Keratinocyte (primary cell): ENCODE results near the gene MVB12B. TPM values are rescaled to one million over a fixed set of nuclear protein-coding genes. Genes with fewer than 3 reads are reported as not detected.

Source experiments
- DNase-seq: peaks from one replicate; pipeline ENCODE4 v3.0.0-alpha.2; 2011; ENCODE audit warnings: low read depth, missing footprints, low spot score
- FAIRE-seq: peaks from 2 replicates; lab custom pipeline; 2011; peaks lifted over from hg19 to GRCh38; lab: Jason Lieb, UNC
- H2AFZ ChIP-seq: 2 replicates; pipeline ENCODE4 v1.6.0; 2012; ENCODE audit warnings: low read length, control low read depth, inconsistent platforms; ENCODE audit not compliant: control insufficient read depth
- H3K27ac ChIP-seq: 2 replicates; pipeline ENCODE4 v1.5.1; 2011; ENCODE audit warnings: low read length; ENCODE audit not compliant: control insufficient read depth, insufficient read depth
- H3K27me3 ChIP-seq: 3 replicates; pipeline ENCODE4 v1.6.0; 2011; ENCODE audit warnings: low read length; ENCODE audit not compliant: control insufficient read depth, insufficient read depth; ENCODE audit errors: extremely low read depth
- H3K36me3 ChIP-seq, 2 experiments: 2 replicates in 1 of 2; 3 replicates in 1 of 2; pipeline ENCODE4 v1.5.1; 2011; ENCODE audit warnings: low read length in 2 of 2, mild to moderate bottlenecking in 1 of 2; ENCODE audit not compliant: control insufficient read depth in 2 of 2, insufficient read depth in 2 of 2; ENCODE audit errors: extremely low read depth in 1 of 2
- H3K4me1 ChIP-seq: 3 replicates; pipeline ENCODE4 v1.5.1; 2011; ENCODE audit warnings: low read length; ENCODE audit not compliant: control insufficient read depth, insufficient read depth; ENCODE audit errors: extremely low read depth
- H3K4me2 ChIP-seq: 3 replicates; pipeline ENCODE4 v1.6.0; 2011; ENCODE audit warnings: low read depth, low read length; ENCODE audit not compliant: control insufficient read depth, insufficient read depth; ENCODE audit errors: extremely low read depth
- H3K4me3 ChIP-seq, 3 experiments: fragments of 200-600 bp in 1 of 3; sonication (generic) in 1 of 3; 2 replicates in 2 of 3; 3 replicates in 1 of 3; pipeline ENCODE4 v1.5.1; 2011 to 2016; ENCODE audit warnings: low read length in 3 of 3, mild to moderate bottlenecking in 3 of 3, control low read depth in 2 of 3, inconsistent platforms in 1 of 3, low read depth in 1 of 3, mixed read lengths in 1 of 3, mixed run types in 1 of 3, moderate library complexity in 1 of 3; ENCODE audit not compliant: control insufficient read depth in 2 of 3, insufficient read depth in 2 of 3; ENCODE audit errors: extremely low read depth in 1 of 3
- H3K79me2 ChIP-seq: 2 replicates; pipeline ENCODE4 v1.6.0; 2012; ENCODE audit warnings: low read length; ENCODE audit not compliant: control insufficient read depth, insufficient read depth
- H3K9ac ChIP-seq: 3 replicates; pipeline ENCODE4 v1.6.0; 2011; ENCODE audit warnings: low read length; ENCODE audit not compliant: control insufficient read depth, insufficient read depth; ENCODE audit errors: extremely low read depth
- H3K9me1 ChIP-seq: 3 replicates; pipeline ENCODE4 v1.6.0; 2011; ENCODE audit warnings: low read length; ENCODE audit not compliant: control insufficient read depth, insufficient read depth; ENCODE audit errors: extremely low read depth
- H3K9me3 ChIP-seq: 2 replicates; pipeline ENCODE4 v1.5.1; 2012; ENCODE audit warnings: low read depth, low read length; ENCODE audit not compliant: control insufficient read depth
- H4K20me1 ChIP-seq: 3 replicates; pipeline ENCODE4 v1.6.0; 2011; ENCODE audit warnings: low read length; ENCODE audit not compliant: control insufficient read depth, insufficient read depth; ENCODE audit errors: extremely low read depth
- CTCF ChIP-seq, 3 experiments: IDR thresholded peaks in 1 of 3; conservative IDR thresholded peaks in 1 of 3; optimal IDR thresholded peaks in 1 of 3; 2 replicates in 2 of 3; 3 replicates in 1 of 3; pipeline versions ENCODE3 to v1.5.1; 2011; ENCODE audit warnings: low read length in 3 of 3, mild to moderate bottlenecking in 3 of 3, moderate library complexity in 2 of 3, control low read depth in 1 of 3, inconsistent platforms in 1 of 3; ENCODE audit not compliant: insufficient read depth in 2 of 3; ENCODE audit errors: extremely low read depth in 1 of 3
- EZH2 ChIP-seq: IDR thresholded peaks from one replicate; pipeline ENCODE4 v1.6.1; 2012; ENCODE audit warnings: inconsistent platforms, mild to moderate bottlenecking, low read length, moderate library complexity
- dilution Hi-C: fragments of 300-500 bp; cut with MboI; formaldehyde crosslinking; loops from one replicate; pipeline ENCODE4 v1.7.0; 2020; ENCODE audit warnings: low sequenced_read_pairs; ENCODE audit not compliant: extremely low pct_ligation_motif_present
- polyA plus RNA-seq, 5 experiments: library from polyadenylated mRNA; depleted of rRNA in 3 of 5; stranded (reverse) in 3 of 5; stranded (forward) in 1 of 5; unstranded in 1 of 5; fragments of >200 nt; gene quantifications; 1 replicate in 1 of 5; 2 replicates in 3 of 5; 3 replicates in 1 of 5; pipeline versions ENCODE4 v1.2.1 to v1.2.3, GENCODE V29; 2011 to 2012; ENCODE audit warnings: missing spikeins in 2 of 5, low read depth in 1 of 5, low replicate concordance in 1 of 5

Gene MVB12B
- polyA plus RNA-seq, 1 donor (not counting 4 experiments of a cell fraction or from before 2014, with no cell fraction given) = 1.2 TPM

GRCh38 chr9:126336736-126337325 lies 10.2 kb downstream of the MVB12B start:
- no peaks in the 10 kb centered on the region for H3K36me3 ChIP-seq
- FAIRE-seq (no peak), DNase-seq (no peak)
- no peak overlapping the region for H2AFZ ChIP-seq
- no peak overlapping the region for H3K4me3 ChIP-seq
- no peak overlapping the region for H3K4me2 ChIP-seq
- TF ChIP-seq CTCF (optimal IDR thresholded peaks at IDR 0.05 in 1 of 3, IDR thresholded peaks at IDR 0.05 in 1 of 3, conservative IDR thresholded peaks at IDR 0.05 in 1 of 3; ENCODE audit: extremely low read depth in 1 of 3, insufficient read depth in 2 of 3, low read length in 3 of 3) = no peak
- no peak for TF ChIP-seq EZH2
- no peaks in the 10 kb centered on the region for H3K27me3 ChIP-seq
- dilution Hi-C loops = no loop called here
- H4K20me1 ChIP-seq = no peaks in the 10 kb centered on the region
- no peak overlapping the region for H3K27ac ChIP-seq
- H3K9ac ChIP-seq = no peak overlapping the region
- no peaks in the 10 kb centered on the region for H3K79me2 ChIP-seq
- H3K4me1 ChIP-seq = no peaks in the 10 kb centered on the region
- H3K9me1 ChIP-seq = no peaks in the 10 kb centered on the region
- H3K9me3 ChIP-seq = no peaks in the 10 kb centered on the region

GRCh38 chr9:126337729-126338372 lies 11.2 kb downstream of the MVB12B start:
- no peak for DNase-seq
- no peak for TF ChIP-seq EZH2
- Histone ChIP-seq H3K36me3 (no peaks in the 10 kb centered on the region), H3K27ac (no peak overlapping the region), H4K20me1 (no peaks in the 10 kb centered on the region), H3K79me2 (no peaks in the 10 kb centered on the region), H3K9me3 (no peaks in the 10 kb centered on the region), H2AFZ (no peak overlapping the region), H3K4me2 (no peak overlapping the region), H3K9me1 (no peaks in the 10 kb centered on the region), H3K4me3 (no peak overlapping the region), H3K4me1 (no peaks in the 10 kb centered on the region), H3K9ac (no peak overlapping the region), H3K27me3 (no peaks in the 10 kb centered on the region)
- dilution Hi-C loops = no loop called here
- no peak for FAIRE-seq
